Measurements from ENCODE around the gene KRT36.

KRT36 gene

DNA sequence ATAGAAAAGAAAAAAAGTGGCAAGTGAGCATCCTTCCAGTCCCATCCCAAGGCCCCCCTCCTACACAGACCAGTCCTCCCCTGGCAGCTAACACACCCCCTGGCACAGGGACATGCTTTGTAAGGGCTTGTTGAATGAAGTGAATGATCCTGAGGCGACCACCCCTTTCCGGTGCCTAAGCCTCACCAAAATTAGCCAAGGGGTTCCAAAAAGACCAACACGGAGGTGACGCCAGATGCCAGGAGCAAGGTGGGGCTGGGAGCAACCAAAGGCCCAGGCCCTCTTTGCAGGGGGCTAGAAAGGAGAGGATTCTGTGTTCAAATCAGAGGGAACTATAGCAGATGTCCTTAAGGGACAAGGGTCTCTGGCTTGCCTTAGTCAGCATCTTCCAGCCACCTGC, 14.3 kb downstream of the KRT36 start:
- no peak for DNase-seq

DNA sequence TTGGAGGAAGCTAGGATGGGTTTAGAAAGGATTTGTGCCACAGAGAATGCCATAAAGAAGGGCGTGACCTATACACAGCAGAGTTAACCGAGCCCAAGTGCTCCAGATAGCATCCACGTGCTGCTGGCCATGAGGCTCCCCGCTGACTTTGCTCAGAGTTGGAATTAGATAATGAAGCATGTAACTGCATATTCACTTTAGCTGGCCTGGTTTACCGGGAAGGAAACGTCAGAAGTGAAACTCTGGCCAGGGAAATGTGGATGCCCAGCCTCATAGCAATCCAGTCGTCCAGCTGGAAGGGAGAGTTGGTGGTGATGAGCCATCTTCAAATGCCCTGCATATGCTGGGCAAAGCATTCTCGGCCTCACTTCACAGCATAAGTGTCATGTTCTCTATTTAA, 14.8 kb downstream of the KRT36 start:
- DNase-seq, result no peak

GRCh38 chr17:41468346-41468745, 21.4 kb downstream of the KRT36 start:
- no peak for DNase-seq

DNA sequence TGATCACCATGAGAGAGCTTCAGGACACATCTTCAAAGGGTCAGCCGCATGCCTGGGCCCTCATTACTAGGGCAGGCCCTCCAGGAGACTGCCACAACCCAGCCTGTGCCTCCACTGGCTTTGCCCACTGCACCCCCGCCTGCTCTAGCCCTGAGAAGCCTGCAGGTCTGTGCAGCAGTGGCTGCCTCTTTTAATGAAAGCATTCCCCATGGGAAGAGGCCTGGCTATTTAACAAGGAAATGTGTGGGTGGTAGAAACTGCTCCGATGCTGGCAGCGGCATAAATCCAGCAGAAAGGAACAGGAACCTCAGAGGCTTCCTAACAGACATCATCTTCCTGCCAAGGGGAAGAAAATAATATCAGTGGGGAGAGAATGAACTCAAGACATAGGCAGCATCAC, 22.1 kb downstream of the KRT36 start:
- no peak for DNase-seq

GRCh38 chr17:41466988-41467387, 22.7 kb downstream of the KRT36 start, which contains the start of gene KRT32:
KRT32 (minus strand) TSS chr17:41467386; CDS start chr17:41467325, 61 bp downstream.
- no peak for DNase-seq

DNA sequence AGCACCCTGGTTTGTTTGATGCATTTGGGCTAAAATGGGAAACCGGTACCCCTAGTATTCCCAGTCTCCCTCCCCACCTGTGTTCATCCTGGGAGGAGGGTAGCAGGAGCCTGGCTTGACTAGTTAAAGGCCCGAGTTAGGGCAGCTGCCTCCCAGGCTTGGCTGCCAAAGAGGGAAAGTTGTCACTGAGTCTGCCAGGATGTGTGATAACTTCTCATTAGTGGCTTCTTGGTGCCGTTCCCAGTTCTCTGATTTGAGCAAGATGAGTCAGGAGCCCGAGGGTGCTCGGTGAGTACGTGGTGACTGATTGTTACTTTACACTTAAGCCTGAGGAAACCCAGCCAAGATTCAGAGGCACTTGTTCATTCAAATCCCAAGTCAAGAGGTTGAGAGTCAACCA, 25.0 kb downstream of the KRT36 start:
- DNase-seq, result no peak

- DNase-seq, result no peak
Measured at GRCh38 chr17:41464173-41464572, 25.5 kb downstream of the KRT36 start.

DNA sequence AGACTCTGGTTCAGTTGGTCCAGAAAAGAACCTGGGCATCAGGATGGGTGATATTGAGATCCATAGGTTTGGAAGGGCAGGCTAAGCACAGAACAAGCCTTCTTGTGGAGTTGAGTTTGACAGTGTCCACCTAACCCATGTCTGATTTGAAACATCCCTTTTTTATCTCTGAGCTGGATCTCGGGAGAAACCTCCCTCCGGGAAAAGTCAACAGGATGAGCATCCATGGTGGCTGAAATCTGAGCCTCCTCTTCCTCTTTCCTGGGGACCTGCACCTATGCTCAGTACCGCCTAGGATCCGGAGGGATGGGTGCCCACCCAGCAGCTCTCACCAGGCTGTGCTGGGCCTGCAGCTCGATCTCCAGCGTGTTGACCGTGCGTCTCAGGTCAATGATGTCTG, 26.0 kb downstream of the KRT36 start:
- DNase-seq, result no peak

DNA sequence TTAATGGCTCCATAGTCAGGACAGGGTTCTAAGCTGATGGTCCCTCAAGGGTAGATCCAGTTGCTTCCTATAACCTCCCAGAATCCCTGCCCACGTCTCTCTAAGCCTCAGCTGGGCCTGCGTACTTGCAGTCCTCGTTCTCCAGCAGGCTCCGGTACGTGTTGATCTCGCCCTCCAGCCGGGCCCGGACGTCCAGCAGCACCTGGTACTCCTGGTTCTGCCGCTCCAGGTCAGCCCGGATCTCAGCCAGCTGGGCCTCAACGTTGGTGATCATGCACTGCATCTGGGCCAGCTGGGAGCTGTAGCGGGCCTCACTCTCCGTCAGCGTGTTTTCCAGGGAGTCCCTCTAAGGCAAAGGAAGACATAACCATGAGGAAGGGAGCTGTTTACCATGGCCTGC, 27.0 kb downstream of the KRT36 start:
- DNase-seq, result no peak

- no peak for DNase-seq
Measured at GRCh38 chr17:41457676-41458075, 32.0 kb downstream of the KRT36 start.

- DNase-seq, result no peak
Measured at GRCh38 chr17:41456204-41456603, 33.5 kb downstream of the KRT36 start.

DNA sequence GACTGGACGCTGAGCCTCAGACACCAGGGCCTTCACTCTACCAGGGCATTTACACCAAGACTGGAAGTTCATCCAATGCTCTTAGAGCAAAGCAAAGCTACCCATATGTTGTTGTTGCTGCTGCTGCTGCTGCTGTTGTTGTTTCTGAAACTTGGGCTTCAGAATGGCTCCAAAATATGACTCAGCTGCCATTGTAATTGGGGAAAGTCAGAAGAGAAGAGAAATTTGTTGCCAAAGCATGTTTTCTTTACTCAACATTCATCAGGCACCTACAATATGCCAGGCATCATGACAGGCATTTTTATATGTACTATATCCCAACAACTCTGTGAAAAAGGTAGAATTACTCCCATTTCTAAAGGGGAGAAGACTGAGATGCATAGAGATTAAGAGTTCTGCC, 34.5 kb downstream of the KRT36 start:
- DNase-seq, result no peak

- DNase-seq, result no peak
Measured at GRCh38 chr17:41453066-41453465, 36.6 kb downstream of the KRT36 start.

- DNase-seq, result no peak
Measured at GRCh38 chr17:41452281-41452680, 37.4 kb downstream of the KRT36 start.

- DNase-seq, result no peak
Measured at GRCh38 chr17:41451154-41451728, 38.5 kb downstream of the KRT36 start.

DNA sequence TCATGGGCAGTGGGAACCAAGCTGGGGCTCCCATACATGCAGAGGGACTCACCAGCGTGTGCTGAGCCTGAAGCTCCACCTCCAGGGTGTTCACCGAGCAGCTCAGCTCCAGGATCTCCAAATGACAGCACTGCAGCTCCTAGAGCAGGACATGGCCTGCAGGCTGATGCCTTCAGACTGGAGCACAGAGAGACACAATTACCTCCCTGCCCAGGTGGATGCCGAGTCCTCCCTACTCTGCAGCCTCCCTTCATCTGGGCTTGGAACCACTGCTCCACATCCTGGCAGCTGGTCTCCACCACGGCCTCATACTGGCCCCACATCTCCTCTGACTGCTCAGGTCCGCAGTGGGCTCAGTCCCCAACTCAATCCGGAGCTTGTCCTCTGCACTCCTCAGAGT, 40.7 kb downstream of the KRT36 start:
- no peak for DNase-seq

DNA sequence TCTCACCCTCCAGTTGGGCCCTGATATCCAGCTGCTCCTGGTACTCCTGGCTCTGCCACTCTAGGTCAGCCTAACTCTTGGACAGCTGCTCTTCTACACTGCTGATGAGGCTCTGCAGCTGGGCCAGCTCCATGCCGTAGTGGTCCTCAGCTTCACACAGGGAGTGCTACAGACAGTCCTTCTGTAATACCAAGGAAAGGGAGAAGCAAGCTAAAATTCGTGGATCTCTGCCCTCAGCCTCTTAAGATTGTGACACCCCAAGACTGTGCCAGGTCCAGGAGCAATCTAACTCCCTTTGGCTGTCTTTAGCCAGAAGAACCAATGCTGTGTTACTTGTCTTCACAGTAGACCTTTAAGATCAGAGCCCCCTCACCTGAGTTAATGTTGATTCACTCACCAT, 41.2 kb downstream of the KRT36 start:
- no peak for DNase-seq

- DNase-seq, result no peak
Measured at GRCh38 chr17:41446806-41447205, 42.9 kb downstream of the KRT36 start.

GRCh38 chr17:41444640-41445039, 45.1 kb downstream of the KRT36 start:
- no peak for DNase-seq

DNA sequence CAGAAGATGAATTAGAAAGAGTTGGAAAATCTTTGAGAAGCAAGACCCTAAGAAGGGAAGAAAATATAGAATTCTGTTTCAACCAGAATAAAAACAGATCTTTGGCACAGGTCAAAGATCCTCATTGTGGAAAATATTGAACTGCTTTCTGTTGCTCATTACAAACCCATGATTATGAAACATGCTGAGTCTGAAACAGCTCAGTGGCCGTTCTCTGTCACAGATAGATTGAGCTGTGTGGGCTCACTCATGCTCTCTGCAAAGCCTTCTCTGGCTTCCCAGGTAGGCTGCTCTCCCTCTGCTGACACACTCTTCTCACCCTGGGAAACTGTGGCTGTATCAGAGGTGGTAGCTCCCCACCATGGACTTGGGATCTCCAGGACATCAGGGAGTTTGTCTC, 45.5 kb downstream of the KRT36 start:
- DNase-seq, result no peak

DNA sequence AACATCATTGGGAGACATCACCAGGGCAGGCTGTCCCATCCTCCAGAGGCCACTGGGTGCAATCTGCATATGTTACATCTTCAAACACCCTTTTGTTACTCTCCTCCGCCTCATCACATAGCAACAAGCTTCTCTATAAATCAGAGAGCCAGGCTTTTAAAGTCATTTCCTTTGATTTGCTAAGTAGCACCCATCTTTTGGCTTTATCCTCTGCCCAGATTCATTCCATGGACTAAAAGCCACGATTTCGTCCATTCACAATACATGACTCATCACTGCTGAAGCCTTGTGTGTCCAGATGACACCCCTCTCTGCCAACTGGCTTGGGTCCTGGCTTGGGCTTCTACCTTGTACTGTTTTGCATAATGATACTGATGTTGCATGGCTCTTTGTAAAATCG, 47.0 kb downstream of the KRT36 start:
- DNase-seq, result no peak

GRCh38 chr17:41440531-41441033, 49.1 kb downstream of the KRT36 start, which contains the start of gene KRT38:
KRT38 (minus strand) TSS chr17:41440983; CDS start chr17:41440921, 62 bp downstream.
- no peak for DNase-seq

DNA sequence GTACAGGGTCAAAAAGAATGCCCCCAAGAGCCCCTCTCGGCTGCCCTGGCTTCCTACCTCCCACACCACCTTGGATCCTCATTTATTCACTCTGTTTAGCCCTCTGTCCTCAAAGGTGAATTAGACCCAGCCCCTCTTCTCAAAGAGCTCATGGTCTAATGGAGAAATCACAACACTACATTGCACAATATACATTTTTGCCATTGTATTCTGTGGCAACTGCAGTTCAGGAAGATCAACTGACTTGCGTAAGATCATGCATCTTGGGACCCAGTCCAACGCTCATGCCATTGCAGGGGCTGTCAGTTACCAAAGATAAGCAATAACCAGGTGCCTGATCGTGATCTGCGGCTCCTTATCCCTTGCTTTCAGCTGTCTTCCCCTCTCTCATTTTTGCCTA, 50.3 kb downstream of the KRT36 start:
- DNase-seq, result no peak

- DNase-seq, result no peak
Measured at GRCh38 chr17:41437769-41438168, 51.9 kb downstream of the KRT36 start.

DNA sequence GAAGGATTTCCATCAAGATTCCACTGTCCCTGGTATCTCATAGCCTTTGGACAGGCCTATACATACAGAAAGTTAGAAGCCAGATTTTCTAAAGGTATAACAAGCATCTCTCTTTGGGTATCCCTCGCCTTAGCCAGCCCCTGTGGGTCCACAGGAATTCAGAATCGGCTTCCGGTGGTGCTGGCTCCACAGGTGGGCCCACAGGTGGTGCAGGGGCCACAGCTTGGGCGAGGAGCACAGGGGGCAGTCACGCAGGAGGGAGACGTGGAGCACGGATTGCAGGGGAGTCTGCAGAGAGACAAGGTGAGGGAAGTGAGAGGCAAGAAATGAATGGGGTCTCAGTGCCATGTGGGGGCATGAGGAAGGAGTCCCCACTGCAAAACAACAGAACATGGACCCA, 52.5 kb downstream of the KRT36 start:
- no peak for DNase-seq
